H9 (cell line): ENCODE results near the gene TMEM131. TPM values are rescaled to one million over a fixed set of nuclear protein-coding genes. Genes with fewer than 3 reads are reported as not detected.
A peak's percentile ranks its signal among the peaks of the same experiment; 100 is the strongest.

Source experiments
- DNase-seq: peaks from one replicate; pipeline ENCODE4 v3.0.0-alpha.2; 2017
- H2AFZ ChIP-seq: one replicate; pipeline ENCODE4 v1.6.1; 2013; ENCODE audit warnings: mild to moderate bottlenecking, low read length, control low read depth, moderate library complexity
- H2AK5ac ChIP-seq: 2 replicates; pipeline ENCODE4 v1.6.1; 2013; ENCODE audit warnings: low read length, control low read depth, mixed read lengths; ENCODE audit not compliant: insufficient read length
- H2BK120ac ChIP-seq: one replicate; pipeline ENCODE4 v1.6.1; 2013; ENCODE audit warnings: low read depth, mild to moderate bottlenecking, low read length, control low read depth, inconsistent platforms; ENCODE audit not compliant: poor library complexity, severe bottlenecking
- H2BK12ac ChIP-seq: 2 replicates; pipeline ENCODE4 v1.6.1; 2013; ENCODE audit warnings: low read length, control low read depth, mixed read lengths, low read depth; ENCODE audit not compliant: insufficient read length
- H2BK15ac ChIP-seq: 2 replicates; pipeline ENCODE4 v1.6.1; 2013; ENCODE audit warnings: low read depth, low read length, control low read depth
- H2BK20ac ChIP-seq: one replicate; pipeline ENCODE4 v1.6.1; 2013; ENCODE audit warnings: low read depth, mild to moderate bottlenecking, low read length, control low read depth, inconsistent platforms; ENCODE audit not compliant: poor library complexity, severe bottlenecking
- H2BK5ac ChIP-seq: 2 replicates; pipeline ENCODE4 v1.6.1; 2013; ENCODE audit warnings: low read length, control low read depth, mixed read lengths; ENCODE audit not compliant: insufficient read length
- H3K14ac ChIP-seq: 2 replicates; pipeline ENCODE4 v1.6.1; 2013; ENCODE audit warnings: low read length, control low read depth; ENCODE audit not compliant: insufficient read depth
- H3K18ac ChIP-seq: 2 replicates; pipeline ENCODE4 v1.6.1; 2013; ENCODE audit warnings: low read depth, mild to moderate bottlenecking, mixed read lengths, low read length, control low read depth; ENCODE audit not compliant: insufficient read length
- H3K23ac ChIP-seq: 2 replicates; pipeline ENCODE4 v1.6.1; 2013; ENCODE audit warnings: low read length, control low read depth, mixed read lengths, low read depth; ENCODE audit not compliant: insufficient read length
- H3K23me2 ChIP-seq: 2 replicates; pipeline ENCODE4 v1.6.1; 2013; ENCODE audit warnings: low read depth, mild to moderate bottlenecking, mixed read lengths, low read length, control low read depth; ENCODE audit not compliant: insufficient read length, poor library complexity, severe bottlenecking
- H3K27ac ChIP-seq: 2 replicates; pipeline ENCODE4 v1.5.1; 2013; ENCODE audit warnings: low read length, control low read depth, mixed read lengths, low read depth; ENCODE audit not compliant: insufficient read length
- H3K27me3 ChIP-seq: 2 replicates; pipeline ENCODE4 v1.6.1; 2013; ENCODE audit warnings: low read length, control low read depth, inconsistent platforms; ENCODE audit not compliant: insufficient read depth
- H3K4ac ChIP-seq: 2 replicates; pipeline ENCODE4 v1.6.1; 2013; ENCODE audit warnings: low read depth, mild to moderate bottlenecking, control low read depth, inconsistent platforms, low read length, moderate library complexity
- H3K4me1 ChIP-seq: 2 replicates; pipeline ENCODE4 v1.6.1; 2013; ENCODE audit warnings: low read length, control low read depth, inconsistent platforms; ENCODE audit not compliant: insufficient read depth
- H3K4me2 ChIP-seq: 2 replicates; pipeline ENCODE4 v1.6.1; 2013; ENCODE audit warnings: low read length, control low read depth, mixed read lengths; ENCODE audit not compliant: insufficient read length, insufficient read depth
- H3K56ac ChIP-seq: 2 replicates; pipeline ENCODE4 v1.6.1; 2013; ENCODE audit warnings: low read depth, mild to moderate bottlenecking, mixed read lengths, low read length, control low read depth; ENCODE audit not compliant: insufficient read length
- H3K79me1 ChIP-seq: 2 replicates; pipeline ENCODE4 v1.6.1; 2013; ENCODE audit warnings: low read depth, mild to moderate bottlenecking, moderate library complexity, low read length, control low read depth, inconsistent platforms; ENCODE audit not compliant: insufficient read depth, poor library complexity, severe bottlenecking
- H3K79me2 ChIP-seq: 2 replicates; pipeline ENCODE4 v1.6.1; 2013; ENCODE audit warnings: low read length, control low read depth, inconsistent platforms; ENCODE audit not compliant: insufficient read depth
- H3K9ac ChIP-seq: 2 replicates; pipeline ENCODE4 v1.6.1; 2013; ENCODE audit warnings: low read length, control low read depth, mixed read lengths; ENCODE audit not compliant: insufficient read length; ENCODE audit errors: extremely low read depth
- H3K9me3 ChIP-seq: one replicate; pipeline ENCODE4 v1.6.1; 2013; ENCODE audit warnings: low read depth, low read length, inconsistent platforms; ENCODE audit not compliant: control insufficient read depth
- H3T11ph ChIP-seq: one replicate; pipeline ENCODE4 v1.6.1; 2013; ENCODE audit warnings: mild to moderate bottlenecking, low read length, control low read depth, inconsistent platforms
- H4K20me1 ChIP-seq: one replicate; pipeline ENCODE4 v1.6.1; 2013; ENCODE audit not compliant: control insufficient read depth, insufficient read length, insufficient read depth
- H4K5ac ChIP-seq: 2 replicates; pipeline ENCODE4 v1.6.1; 2013; ENCODE audit warnings: low read depth, mild to moderate bottlenecking, mixed read lengths, low read length, control low read depth; ENCODE audit not compliant: insufficient read length
- H4K8ac ChIP-seq: replicated peaks from 2 replicates; pipeline ENCODE4 v1.6.1; 2013; ENCODE audit warnings: low read length, control low read depth, mixed read lengths, low read depth; ENCODE audit not compliant: insufficient read length
- H4K91ac ChIP-seq: 2 replicates; pipeline ENCODE4 v1.6.1; 2013; ENCODE audit warnings: low read depth, mild to moderate bottlenecking, moderate library complexity, mixed read lengths, low read length, control low read depth; ENCODE audit not compliant: insufficient read length
- H3K27ac Mint-ChIP-seq, 3 experiments: 2 replicates in 2 of 3; 3 replicates in 1 of 3; pipeline ENCODE4 v1.8.0; 2020 to 2021; ENCODE audit warnings: mixed read lengths in 3 of 3, mild to moderate bottlenecking in 1 of 3, moderate library complexity in 1 of 3
- H3K27me3 Mint-ChIP-seq: 2 replicates; pipeline ENCODE4 v1.8.0; 2021; ENCODE audit warnings: low read depth, mild to moderate bottlenecking, moderate library complexity, mixed read lengths
- H3K36me3 Mint-ChIP-seq, 3 experiments: 2 replicates in 2 of 3; 3 replicates in 1 of 3; pipeline ENCODE4 v1.8.0; 2020 to 2021; ENCODE audit warnings: low read depth in 3 of 3, mixed read lengths in 3 of 3; ENCODE audit not compliant: insufficient read depth in 1 of 3
- H3K4me1 Mint-ChIP-seq, 2 experiments: 2 replicates each; pipeline ENCODE4 v1.8.0; 2020; ENCODE audit warnings: mixed read lengths in 2 of 2
- H3K4me3 Mint-ChIP-seq, 2 experiments: 2 replicates in 1 of 2; 3 replicates in 1 of 2; pipeline ENCODE4 v1.8.0; 2020 to 2021; ENCODE audit warnings: mild to moderate bottlenecking in 2 of 2, mixed read lengths in 2 of 2, moderate library complexity in 1 of 2
- H3K9me3 Mint-ChIP-seq, 2 experiments: 2 replicates in 1 of 2; 3 replicates in 1 of 2; pipeline ENCODE4 v1.8.0; 2020; ENCODE audit warnings: mild to moderate bottlenecking in 2 of 2, mixed read lengths in 2 of 2, moderate library complexity in 1 of 2
- WGBS: extraction: QIAGEN DNeasy Blood & Tissue Kit; methylation state at CpG from one replicate; pipeline ENCODE4 v1.1.7; 2013; ENCODE audit warnings: missing lambda C conversion rate, low lambda C conversion rate, mixed read lengths; ENCODE audit not compliant: insufficient read length; ENCODE audit errors: extremely low coverage; 5-methylcytosine and 5-hydroxymethylcytosine counted together
- total RNA-seq: library from RNA; stranded (reverse); gene quantifications from 2 replicates; pipeline ENCODE4 v1.2.1, GENCODE V29; 2021
- TF ChIP-seq, protein P1 (sequence below): fragments of 200-600 bp; sonication (generic); conservative IDR thresholded peaks from 3 replicates; pipeline ENCODE4 v1.8.0; 2021; ENCODE audit warnings: antibody characterized with exemption, mild to moderate bottlenecking

The TMEM131 gene
- total RNA-seq, 1 experiment from 2014 or later, result 20.9 TPM

GRCh38 chr2:97760480-97761049 is 235.2 kb downstream of the TMEM131 start:
- Histone ChIP-seq H2BK120ac (no peak overlapping the region), H2BK15ac (no peak overlapping the region), H4K5ac (no peak overlapping the region), H3K4me1 (no peaks in the 10 kb centered on the region), H2AFZ (no peak overlapping the region), H3K79me1 (no peaks in the 10 kb centered on the region), H3K27ac (no peak overlapping the region), H2BK5ac (no peak overlapping the region), H3K56ac (no peak overlapping the region), H3K23me2 (no peaks in the 10 kb centered on the region), H4K20me1 (no peaks in the 10 kb centered on the region), H2BK12ac (no peak overlapping the region), H2BK20ac (no peak overlapping the region), H3K4ac (no peak overlapping the region), H3K9ac (no peak overlapping the region), H2AK5ac (no peak overlapping the region), H3K18ac (no peak overlapping the region), H3K4me2 (no peak overlapping the region), H4K91ac (no peak overlapping the region), H3K23ac (no peak overlapping the region), H3T11ph (no peak overlapping the region), H3K9me3 (no peaks in the 10 kb centered on the region), H4K8ac (no peak overlapping the region), H3K27me3 (no peaks in the 10 kb centered on the region), H3K79me2 (no peaks in the 10 kb centered on the region), H3K14ac (no peak overlapping the region)
- H3K36me3 Mint-ChIP-seq, result peaks cover 14 to 64% (median 60%) of the 10 kb centered on the region in 3 experiments
- H3K9me3 Mint-ChIP-seq, result no peaks in the 10 kb centered on the region; a peak in 1 of 5 replicates
- TF ChIP-seq, protein P1, sequence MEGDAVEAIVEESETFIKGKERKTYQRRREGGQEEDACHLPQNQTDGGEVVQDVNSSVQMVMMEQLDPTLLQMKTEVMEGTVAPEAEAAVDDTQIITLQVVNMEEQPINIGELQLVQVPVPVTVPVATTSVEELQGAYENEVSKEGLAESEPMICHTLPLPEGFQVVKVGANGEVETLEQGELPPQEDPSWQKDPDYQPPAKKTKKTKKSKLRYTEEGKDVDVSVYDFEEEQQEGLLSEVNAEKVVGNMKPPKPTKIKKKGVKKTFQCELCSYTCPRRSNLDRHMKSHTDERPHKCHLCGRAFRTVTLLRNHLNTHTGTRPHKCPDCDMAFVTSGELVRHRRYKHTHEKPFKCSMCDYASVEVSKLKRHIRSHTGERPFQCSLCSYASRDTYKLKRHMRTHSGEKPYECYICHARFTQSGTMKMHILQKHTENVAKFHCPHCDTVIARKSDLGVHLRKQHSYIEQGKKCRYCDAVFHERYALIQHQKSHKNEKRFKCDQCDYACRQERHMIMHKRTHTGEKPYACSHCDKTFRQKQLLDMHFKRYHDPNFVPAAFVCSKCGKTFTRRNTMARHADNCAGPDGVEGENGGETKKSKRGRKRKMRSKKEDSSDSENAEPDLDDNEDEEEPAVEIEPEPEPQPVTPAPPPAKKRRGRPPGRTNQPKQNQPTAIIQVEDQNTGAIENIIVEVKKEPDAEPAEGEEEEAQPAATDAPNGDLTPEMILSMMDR, result no peak
- H3K27ac Mint-ChIP-seq, result peak overlapping the region in 1 of 3 experiments; percentile 91; a peak in 3 of 7 replicates
- peaks cover 7 to 15% of the 10 kb centered on the region in 2 experiments; a peak in 3 of 4 replicates for H3K4me1 Mint-ChIP-seq
- H3K27me3 Mint-ChIP-seq, result no peaks in the 10 kb centered on the region
- no peak overlapping the region for H3K4me3 Mint-ChIP-seq
- DNase-seq, result peak; percentile 10
- no CpG with 5 or more reads among the region's 17 CpGs for WGBS
